Spleen (tissue), 11 donors: ENCODE measurements around the gene ZFYVE28. TPM values are rescaled to one million over a fixed set of nuclear protein-coding genes. Genes with fewer than 3 reads are reported as not detected.

Source experiments
- DNase-seq: peaks from one replicate; pipeline ENCODE4 v3.0.0-alpha.2; 2020
- H3K27ac ChIP-seq, 8 donors: fragments of 200-600 bp; sonication (generic) in 7 of 8; 1 replicate in 4 of 8; 2 replicates in 4 of 8; pipeline versions ENCODE4 v1.5.0 to v1.8.0; 2016 to 2021; ENCODE audit warnings: inconsistent platforms in 4 of 8, mild to moderate bottlenecking in 4 of 8, moderate library complexity in 1 of 8
- H3K27me3 ChIP-seq, 7 donors: fragments of 200-600 bp; sonication (generic) in 6 of 7; replicated peaks in 1 of 7; 1 replicate in 4 of 7; 2 replicates in 3 of 7; pipeline versions ENCODE4 v1.5.0 to v1.8.0; 2016 to 2021; ENCODE audit warnings: inconsistent platforms in 3 of 7, mild to moderate bottlenecking in 1 of 7
- H3K36me3 ChIP-seq, 6 donors: fragments of 200-600 bp; sonication (generic) in 5 of 6; 1 replicate in 4 of 6; 2 replicates in 2 of 6; pipeline versions ENCODE4 v1.5.0 to v1.8.0; 2016 to 2021; ENCODE audit warnings: inconsistent platforms in 2 of 6
- H3K4me1 ChIP-seq, 6 donors: fragments of 200-600 bp; sonication (generic) in 5 of 6; 1 replicate in 3 of 6; 2 replicates in 3 of 6; pipeline versions ENCODE4 v1.5.0 to v1.8.0; 2016 to 2021; ENCODE audit warnings: inconsistent platforms in 3 of 6
- H3K4me3 ChIP-seq, 8 donors: fragments of 200-600 bp; sonication (generic) in 7 of 8; 1 replicate in 4 of 8; 2 replicates in 4 of 8; pipeline versions ENCODE4 v1.5.0 to v1.8.0; 2016 to 2021; ENCODE audit warnings: inconsistent platforms in 4 of 8, mild to moderate bottlenecking in 4 of 8, moderate library complexity in 2 of 8
- H3K9me3 ChIP-seq, 8 donors: fragments of 200-600 bp; sonication (generic) in 7 of 8; 1 replicate in 4 of 8; 2 replicates in 4 of 8; pipeline versions ENCODE4 v1.5.0 to v1.8.0; 2016 to 2021; ENCODE audit warnings: inconsistent platforms in 4 of 8
- CTCF ChIP-seq, 11 experiments: fragments of 200-600 bp in 7 of 11; fragments of 450-650 bp in 4 of 11; sonication (generic) in 4 of 11; IDR thresholded peaks in 8 of 11; conservative IDR thresholded peaks in 3 of 11; 1 replicate in 7 of 11; 2 replicates in 4 of 11; pipeline versions ENCODE4 v1.4.0 to v1.8.0; 2016 to 2021; ENCODE audit warnings: antibody characterized with exemption in 11 of 11, inconsistent platforms in 4 of 11, mild to moderate bottlenecking in 1 of 11
- POLR2A ChIP-seq, 3 donors: fragments of 450-650 bp; IDR thresholded peaks; one replicate each; pipeline ENCODE4 v1.5.1; 2017; ENCODE audit warnings: antibody characterized with exemption in 3 of 3, mild to moderate bottlenecking in 1 of 3
- POLR2AphosphoS5 ChIP-seq, 3 donors: sonication (generic); formaldehyde crosslinking; IDR thresholded peaks; one replicate each; pipeline ENCODE4 v1.5.1; 2017; ENCODE audit warnings: antibody characterized with exemption in 3 of 3
- WGBS, 5 donors: extraction: QIAGEN DNeasy Blood & Tissue Kit in 3 of 5; methylation state at CpG; one replicate each; pipeline versions ENCODE4 v1.1.5 to v1.1.7; 2013 to 2018; 5-methylcytosine and 5-hydroxymethylcytosine counted together
- intact Hi-C: fragments of 100-400 bp; cut with DNase I; formaldehyde crosslinking; loops from one replicate; pipeline ENCODE4 v1.15.0; 2023; ENCODE audit warnings: low total_unique reads
- polyA plus RNA-seq, 3 donors: library from polyadenylated mRNA; stranded (reverse); fragments of 200-250 nt; gene quantifications; one replicate each; pipeline ENCODE4 v1.2.1, GENCODE V29; 2013
- total RNA-seq, 7 donors: library from RNA; depleted of rRNA in 3 of 7; stranded (reverse); fragments of >200 nt in 3 of 7; fragmentation: NEBNext Ultra II Directional in 4 of 7; extraction: Animal tissue kit (Norgen Biotek cat#: 25700) in 4 of 7; gene quantifications; one replicate each; pipeline versions ENCODE4 v1.1.0 to v1.2.1, GENCODE V29; 2016 to 2021
- donor health status: healthy with polysubstance abuse.
- donor health status: DM: no; HTN: no; CAD: no; lungs with moderate emphysema.
- donor health status: DM: no; HTN: no; CAD: no.
- donor health status: Bipolar disorder and iron deficiency.
- donor health status: healthy.
- donor health status: DM: no; HTN: no; CAD: no.
- donor health status: DM: yes; HTN: yes; CAD: no.

ZFYVE28 gene
- total and polyA plus RNA-seq, 10 donors: 2.7 to 31.3 (median 12.6) TPM

GRCh38 chr4:2378898-2379297, 39.5 kb downstream of the ZFYVE28 start:
- no peaks in the 10 kb centered on the region for H3K27me3 ChIP-seq
- TF ChIP-seq POLR2AphosphoS5 (IDR thresholded peaks at IDR 0.05) (no peak), POLR2A (IDR thresholded peaks at IDR 0.05) (no peak), CTCF (IDR thresholded peaks at IDR 0.05 in 8 of 11, conservative IDR thresholded peaks at IDR 0.05 in 3 of 11) (no peak)
- DNase-seq: no peak
- peaks cover 0 to 4% (median 0%) of the 10 kb centered on the region in 8 donors for H3K9me3 ChIP-seq
- intact Hi-C loops: no loop called here
- H3K36me3 ChIP-seq: no peaks in the 10 kb centered on the region
- 62 to 94% (median 80%) methylated on average over 2 to 3 of the region's 3 CpGs for WGBS, 5 donors
- no peak overlapping the region for H3K4me3 ChIP-seq
- no peak overlapping the region for H3K27ac ChIP-seq
- no peaks in the 10 kb centered on the region for H3K4me1 ChIP-seq

GRCh38 chr4:2378401-2378800, 40.0 kb downstream of the ZFYVE28 start:
- Histone ChIP-seq H3K27me3 (no peaks in the 10 kb centered on the region), H3K36me3 (no peaks in the 10 kb centered on the region), H3K4me1 (no peaks in the 10 kb centered on the region), H3K9me3 (peaks cover 0 to 4% (median 0%) of the 10 kb centered on the region in 8 donors), H3K4me3 (no peak overlapping the region), H3K27ac (no peak overlapping the region)
- no peak for DNase-seq
- WGBS, 5 donors: 77 to 85% (median 84%) methylated on average over 5 of the region's 5 CpGs
- intact Hi-C loops: no loop called here
- TF ChIP-seq CTCF (IDR thresholded peaks at IDR 0.05 in 8 of 11, conservative IDR thresholded peaks at IDR 0.05 in 3 of 11) (no peak), POLR2A (IDR thresholded peaks at IDR 0.05) (no peak), POLR2AphosphoS5 (IDR thresholded peaks at IDR 0.05) (no peak)

- H3K27me3 ChIP-seq: no peaks in the 10 kb centered on the region
- no peak overlapping the region for H3K4me3 ChIP-seq
- peaks cover 0 to 4% (median 0%) of the 10 kb centered on the region in 8 donors for H3K9me3 ChIP-seq
- no peaks in the 10 kb centered on the region for H3K4me1 ChIP-seq
- no peak for DNase-seq
- WGBS, 5 donors: 82 to 91% (median 86%) methylated on average over 14 of the region's 14 CpGs
- H3K36me3 ChIP-seq: no peaks in the 10 kb centered on the region
- TF ChIP-seq POLR2AphosphoS5 (IDR thresholded peaks at IDR 0.05) (no peak), POLR2A (IDR thresholded peaks at IDR 0.05) (no peak)
- H3K27ac ChIP-seq: no peak overlapping the region
- intact Hi-C loops: no loop called here
Observed at GRCh38 chr4:2377241-2377640, 41.2 kb downstream of the ZFYVE28 start.

- no peak for DNase-seq
- intact Hi-C loops: no loop called here
- WGBS, 5 donors: 82 to 89% (median 83%) methylated on average over 5 to 10 of the region's 10 CpGs
Observed at GRCh38 chr4:2375427-2375826, 43.0 kb downstream of the ZFYVE28 start.

More at GRCh38 chr4:2375427-2375826, 43.0 kb downstream of the ZFYVE28 start:
- Histone ChIP-seq H3K27me3 (no peaks in the 10 kb centered on the region), H3K4me1 (no peaks in the 10 kb centered on the region), H3K27ac (no peak overlapping the region), H3K4me3 (no peak overlapping the region), H3K9me3 (no peaks in the 10 kb centered on the region), H3K36me3 (peaks cover 0 to 7% (median 0%) of the 10 kb centered on the region in 6 donors)
- TF ChIP-seq CTCF (IDR thresholded peaks at IDR 0.05 in 8 of 11, conservative IDR thresholded peaks at IDR 0.05 in 3 of 11) (no peak), POLR2AphosphoS5 (IDR thresholded peaks at IDR 0.05) (no peak), POLR2A (IDR thresholded peaks at IDR 0.05) (no peak)
